ENCODE data around the gene FAM181A. TPM values are rescaled to one million over a fixed set of nuclear protein-coding genes. Genes with fewer than 3 reads are reported as not detected.

Gene FAM181A
- total RNA-seq, 4 donors from 2014 or later = not detected

GRCh38 chr14:93940437-93940836, 13.3 kb downstream of the FAM181A start:
- Histone ChIP-seq H3K9me3 (no peaks in the 10 kb centered on the region), H3K4me3 (no peak overlapping the region), H3K4me1 (peaks cover 26% of the 10 kb centered on the region), H3K27me3 (peaks cover 21% of the 10 kb centered on the region), H3K36me3 (no peaks in the 10 kb centered on the region), H3K27ac (no peak overlapping the region)
- no peak for DNase-seq (ENCODE audit: low spot score in 2 of 2)
- 78% methylated on average over 6 of the region's 6 CpGs for WGBS
- TF ChIP-seq EP300 (IDR thresholded peaks at IDR 0.05) = no peak
- no peak for TF ChIP-seq POLR2AphosphoS5 (IDR thresholded peaks at IDR 0.05)
- no peak for TF ChIP-seq POLR2A (IDR thresholded peaks at IDR 0.05)
- TF ChIP-seq CTCF (IDR thresholded peaks at IDR 0.05) = no peak

GRCh38 chr14:93941293-93941910, 14.3 kb downstream of the FAM181A start:
- Histone ChIP-seq H3K36me3 (no peaks in the 10 kb centered on the region), H3K27me3 (peaks cover 20% of the 10 kb centered on the region), H3K4me1 (peaks cover 25% of the 10 kb centered on the region), H3K9me3 (no peaks in the 10 kb centered on the region), H3K4me3 (no peak overlapping the region), H3K27ac (no peak overlapping the region)
- no peak for DNase-seq (ENCODE audit: low spot score in 2 of 2)
- TF ChIP-seq CTCF (IDR thresholded peaks at IDR 0.05) (no peak), EP300 (IDR thresholded peaks at IDR 0.05) (no peak), POLR2AphosphoS5 (IDR thresholded peaks at IDR 0.05) (no peak), POLR2A (IDR thresholded peaks at IDR 0.05) (no peak)
- WGBS = 74% methylated on average over 15 of the region's 16 CpGs

GRCh38 chr14:93943052-93943451, 15.9 kb downstream of the FAM181A start:
- TF ChIP-seq POLR2A (IDR thresholded peaks at IDR 0.05) (no peak), EP300 (IDR thresholded peaks at IDR 0.05) (no peak), POLR2AphosphoS5 (IDR thresholded peaks at IDR 0.05) (no peak), CTCF (IDR thresholded peaks at IDR 0.05) (no peak)
- H3K9me3 ChIP-seq = no peaks in the 10 kb centered on the region
- WGBS = 98% methylated on average over 10 of the region's 10 CpGs
- H3K4me1 ChIP-seq = peaks cover 17% of the 10 kb centered on the region
- no peak overlapping the region for H3K4me3 ChIP-seq
- no peak for DNase-seq (ENCODE audit: low spot score in 2 of 2)
- no peaks in the 10 kb centered on the region for H3K36me3 ChIP-seq
- no peak overlapping the region for H3K27ac ChIP-seq
- peaks cover 13% of the 10 kb centered on the region for H3K27me3 ChIP-seq

- H3K36me3 ChIP-seq = no peaks in the 10 kb centered on the region
- 88% methylated on average over 9 of the region's 9 CpGs for WGBS
These were observed 16.8 kb downstream of the FAM181A start for GRCh38 chr14:93943930-93944329.

More at GRCh38 chr14:93943930-93944329, 16.8 kb downstream of the FAM181A start:
- H3K4me1 ChIP-seq = peaks cover 10% of the 10 kb centered on the region
- DNase-seq (ENCODE audit: low spot score in 2 of 2) = no peak
- H3K4me3 ChIP-seq = no peak overlapping the region
- peaks cover 5% of the 10 kb centered on the region for H3K27me3 ChIP-seq
- TF ChIP-seq CTCF (IDR thresholded peaks at IDR 0.05) (no peak), EP300 (IDR thresholded peaks at IDR 0.05) (no peak)
- no peak overlapping the region for H3K27ac ChIP-seq
- H3K9me3 ChIP-seq = no peaks in the 10 kb centered on the region

Measured in suprapubic skin (tissue), 4 donors.